Gastrocnemius medialis (tissue), 4 donors: Measurements from ENCODE around the gene PTPRCAP.

Source experiments
- POLR2A ChIP-seq, 2 donors: fragments of 450-650 bp; IDR thresholded peaks; one replicate each; pipeline ENCODE4 v1.6.1; 2017; ENCODE audit warnings: antibody characterized with exemption in 2 of 2, mild to moderate bottlenecking in 2 of 2, moderate library complexity in 2 of 2
- TF ChIP-seq, protein P1 (sequence below), 5 experiments: fragments of 450-650 bp in 3 of 5; fragments of 200-600 bp in 2 of 5; sonication (generic) in 2 of 5; IDR thresholded peaks in 4 of 5; conservative IDR thresholded peaks in 1 of 5; 1 replicate in 4 of 5; 2 replicates in 1 of 5; pipeline ENCODE4 v1.5.1; 2016 to 2019; ENCODE audit warnings: antibody characterized with exemption in 5 of 5, mild to moderate bottlenecking in 3 of 5, moderate library complexity in 3 of 5

DNA sequence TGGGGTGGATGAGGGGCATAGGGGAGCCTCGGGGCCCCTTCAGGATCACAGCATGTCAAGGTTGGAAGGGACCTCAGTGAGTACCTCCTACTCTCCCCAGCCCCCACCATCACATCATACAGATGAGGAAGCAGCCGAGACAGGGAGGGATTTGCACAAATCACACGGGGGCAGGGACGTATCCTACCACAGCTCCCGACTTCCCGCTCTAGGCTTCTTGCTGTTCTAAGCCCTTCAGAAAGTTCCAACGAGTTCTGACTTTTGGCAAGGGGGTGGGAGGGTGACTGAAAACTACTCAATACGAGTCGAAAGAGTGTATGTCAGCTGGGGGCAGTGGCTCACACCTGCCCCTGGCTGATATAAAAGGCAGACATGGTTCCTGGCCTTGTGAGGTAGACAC lies 50.4 kb downstream of the PTPRCAP start:
- TF ChIP-seq, protein P1, sequence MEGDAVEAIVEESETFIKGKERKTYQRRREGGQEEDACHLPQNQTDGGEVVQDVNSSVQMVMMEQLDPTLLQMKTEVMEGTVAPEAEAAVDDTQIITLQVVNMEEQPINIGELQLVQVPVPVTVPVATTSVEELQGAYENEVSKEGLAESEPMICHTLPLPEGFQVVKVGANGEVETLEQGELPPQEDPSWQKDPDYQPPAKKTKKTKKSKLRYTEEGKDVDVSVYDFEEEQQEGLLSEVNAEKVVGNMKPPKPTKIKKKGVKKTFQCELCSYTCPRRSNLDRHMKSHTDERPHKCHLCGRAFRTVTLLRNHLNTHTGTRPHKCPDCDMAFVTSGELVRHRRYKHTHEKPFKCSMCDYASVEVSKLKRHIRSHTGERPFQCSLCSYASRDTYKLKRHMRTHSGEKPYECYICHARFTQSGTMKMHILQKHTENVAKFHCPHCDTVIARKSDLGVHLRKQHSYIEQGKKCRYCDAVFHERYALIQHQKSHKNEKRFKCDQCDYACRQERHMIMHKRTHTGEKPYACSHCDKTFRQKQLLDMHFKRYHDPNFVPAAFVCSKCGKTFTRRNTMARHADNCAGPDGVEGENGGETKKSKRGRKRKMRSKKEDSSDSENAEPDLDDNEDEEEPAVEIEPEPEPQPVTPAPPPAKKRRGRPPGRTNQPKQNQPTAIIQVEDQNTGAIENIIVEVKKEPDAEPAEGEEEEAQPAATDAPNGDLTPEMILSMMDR (IDR thresholded peaks at IDR 0.05 in 4 of 5, conservative IDR thresholded peaks at IDR 0.05 in 1 of 5): no peak
- no peak for TF ChIP-seq POLR2A (IDR thresholded peaks at IDR 0.05)
